Measurements from ENCODE around the gene MBP. TPM values are rescaled to one million over a fixed set of nuclear protein-coding genes. Genes with fewer than 3 reads are reported as not detected.

The MBP gene
- total and polyA plus RNA-seq, 2 donors (not counting 3 experiments of a cell fraction or from before 2014, with no cell fraction given) = 1.7 to 2.3 TPM

- Histone ChIP-seq H2AFZ (ENCODE audit: low read depth, low read length) (no peak overlapping the region), H3K36me3 (ENCODE audit: control insufficient read depth in 2 of 2, extremely low read depth in 1 of 2, insufficient read depth in 2 of 2, low read length in 2 of 2) (no peaks in the 10 kb centered on the region), H3K4me2 (ENCODE audit: insufficient read depth, low read length) (no peak overlapping the region), H4K20me1 (replicated peaks; ENCODE audit: control insufficient read depth, extremely low read depth, insufficient read depth, low read length) (no peaks in the 10 kb centered on the region), H3K27me3 (ENCODE audit: control insufficient read depth in 2 of 2, insufficient read depth in 2 of 2, low read length in 2 of 2) (peaks cover 4 to 28% of the 10 kb centered on the region in 2 experiments), H3K4me3 (replicated peaks in 1 of 3; ENCODE audit: insufficient read depth in 1 of 3, low read depth in 1 of 3, low read length in 3 of 3) (peak overlapping the region in 1 of 3 experiments; percentile 20), H3K27ac (ENCODE audit: insufficient read depth, low read depth, low read length) (no peak overlapping the region), H3K79me2 (ENCODE audit: control insufficient read depth, insufficient read depth, low read length) (no peaks in the 10 kb centered on the region), H3K4me1 (ENCODE audit: control insufficient read depth, extremely low read depth, insufficient read depth, low read length) (peaks cover 13% of the 10 kb centered on the region), H3K9me3 (replicated peaks; ENCODE audit: control insufficient read depth, insufficient read depth, low read length) (no peaks in the 10 kb centered on the region), H3K9me1 (replicated peaks; ENCODE audit: control insufficient read depth, extremely low read depth, insufficient read depth, low read length) (no peaks in the 10 kb centered on the region), H3K9ac (replicated peaks; ENCODE audit: extremely low read depth, insufficient read depth, low read length) (no peak overlapping the region)
- DNase-seq (ENCODE audit: low read depth, low spot score) (no peak), FAIRE-seq (no peak)
- POLR2A ChIA-PET = no interaction called here
- intact Hi-C loops (cut with micrococcal nuclease) (loop anchor here (2.0 to 5.0 kb wide), 4 partner anchors 66 to 131 kb away; no protein-coding TSS in a partner anchor), dilution Hi-C loops (cut with MboI; ENCODE audit: extremely low pct_ligation_motif_present, low sequenced_read_pairs) (no loop called here)
- no peak for TF ChIP-seq FOS (IDR thresholded peaks at IDR 0.05; ENCODE audit: borderline replicate concordance, insufficient read depth, low read length)
- no peak for TF ChIP-seq POLR2A (IDR thresholded peaks at IDR 0.05; ENCODE audit: low read depth, low read length)
- no peak for TF ChIP-seq POLR2AphosphoS5 (IDR thresholded peaks at IDR 0.05; ENCODE audit: insufficient read depth, low read depth, low read length)
- no peak for TF ChIP-seq EZH2 (IDR thresholded peaks at IDR 0.05; ENCODE audit: borderline replicate concordance, low read depth, low read length, severe bottlenecking)
- no peak for TF ChIP-seq CTCF (IDR thresholded peaks at IDR 0.05; ENCODE audit: extremely low read depth in 1 of 2, insufficient read depth in 1 of 2, low read depth in 1 of 2, low read length in 2 of 2)
- TF ChIP-seq GATA2 (IDR thresholded peaks at IDR 0.05; ENCODE audit: insufficient read depth, insufficient read length, low read depth, low read length) = no peak
- TF ChIP-seq MYC (IDR thresholded peaks at IDR 0.05; ENCODE audit: low read depth, low read length) = no peak
- TF ChIP-seq JUN (IDR thresholded peaks at IDR 0.05; ENCODE audit: borderline replicate concordance, insufficient read depth, insufficient read length, low read depth) = no peak
- no peak for TF ChIP-seq MAX (IDR thresholded peaks at IDR 0.05; ENCODE audit: insufficient read depth, insufficient read length)
- CTCF ChIA-PET = interaction anchor here (0.7 to 1.5 kb wide), 4 partner anchors 46 to 133 kb away, joined by 3 to 4 read pairs (median 3); no protein-coding TSS in a partner anchor
- BruUV-seq (replicated peaks) = no TSS peak
Measured at GRCh38 chr18:77133051-77133834, 660 bp upstream of the MBP start.

Data from endothelial cell of umbilical vein (primary cell).